BLaER1 treated with 17β-estradiol and CSF1 and Interleukin-3, amounts not matched to agents 10 nM and 100 nM (cell line): Measurements from ENCODE around the gene STEAP1B.
"Not testable (repeated sequence)": the region's sequence is repeated elsewhere in the genome, so short reads cannot be mapped to it uniquely, and the experiment has no call there.

Experiments
- H3K27ac ChIP-seq, 11 experiments: shearing (Covaris generic); formaldehyde crosslinking; 2 replicates each; pipeline ENCODE4 v1.8.1; 2022
- H3K27me3 ChIP-seq, 11 experiments: shearing (Covaris generic); formaldehyde crosslinking; 2 replicates each; pipeline ENCODE4 v1.8.1; 2022
- H3K36me3 ChIP-seq, 11 experiments: shearing (Covaris generic); formaldehyde crosslinking; 2 replicates each; pipeline ENCODE4 v1.8.1; 2022
- H3K4me1 ChIP-seq, 10 experiments: shearing (Covaris generic); formaldehyde crosslinking; 2 replicates each; pipeline ENCODE4 v1.8.1; 2022
- H3K4me2 ChIP-seq, 11 experiments: shearing (Covaris generic); formaldehyde crosslinking; 2 replicates each; pipeline ENCODE4 v1.8.1; 2022
- H3K4me3 ChIP-seq, 10 experiments: shearing (Covaris generic); formaldehyde crosslinking; 2 replicates each; pipeline ENCODE4 v1.8.1; 2022
- H3K9ac ChIP-seq, 11 experiments: shearing (Covaris generic); formaldehyde crosslinking; 2 replicates each; pipeline ENCODE4 v1.8.1; 2022
- H3K9me3 ChIP-seq, 11 experiments: shearing (Covaris generic); formaldehyde crosslinking; replicated peaks in 1 of 11; 2 replicates each; pipeline ENCODE4 v1.8.1; 2022
- H4K20me1 ChIP-seq, 11 experiments: shearing (Covaris generic); formaldehyde crosslinking; 2 replicates each; pipeline ENCODE4 v1.8.1; 2022
- Cebpa-rat ChIP-seq, 11 experiments: shearing (Covaris generic); IDR thresholded peaks; 2 replicates each; pipeline ENCODE4 v1.8.1; 2022

Gene STEAP1B

GRCh38 chr7:22542254-22542653, 42.3 kb upstream of the STEAP1B start:
- H3K9ac ChIP-seq = peak overlapping the region in 3 of 11 experiments; percentile 41 to 68 (median 48); a peak in 4 of 22 replicates
- H3K27ac ChIP-seq = peak overlapping the region in 6 of 11 experiments; percentile 43 to 79 (median 69); a peak in 10 of 22 replicates
- peak overlapping the region; percentile 16 to 81 (median 61); a peak in 20 of 22 replicates for H3K4me2 ChIP-seq
- no peak for TF ChIP-seq Cebpa-rat (IDR thresholded peaks at IDR 0.05)
- H3K27me3 ChIP-seq = no peaks in the 10 kb centered on the region
- no peaks in the 10 kb centered on the region for H4K20me1 ChIP-seq
- H3K4me1 ChIP-seq = peaks cover 11 to 53% (median 41%) of the 10 kb centered on the region in 10 experiments
- H3K36me3 ChIP-seq = no peaks in the 10 kb centered on the region
- peaks cover 0 to 18% (median 7%) of the 10 kb centered on the region in 11 experiments; a peak in 9 of 22 replicates for H3K9me3 ChIP-seq
- H3K4me3 ChIP-seq = no peak overlapping the region

DNA sequence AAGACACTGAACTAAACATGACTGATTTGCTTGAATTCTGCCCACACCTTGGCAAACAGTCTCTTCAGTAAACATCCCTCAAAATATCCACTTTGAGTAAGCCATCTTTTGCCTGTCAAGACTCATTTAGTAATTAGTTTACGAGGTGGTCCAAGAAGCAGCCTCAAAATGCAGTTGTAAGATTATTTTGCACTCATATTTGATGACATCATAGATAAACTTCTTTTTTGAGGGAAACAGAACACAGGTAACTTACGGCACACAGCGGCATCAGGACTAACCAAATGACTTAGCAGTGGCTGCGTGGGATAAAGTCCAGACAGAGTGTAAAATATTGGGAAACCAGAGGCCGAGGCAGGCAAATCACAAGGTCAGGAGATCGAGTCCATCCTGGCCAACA, 41.8 kb upstream of the STEAP1B start:
- no peak for TF ChIP-seq Cebpa-rat (IDR thresholded peaks at IDR 0.05)

GRCh38 chr7:22528537-22528936, 28.5 kb upstream of the STEAP1B start:
- peaks cover 4 to 15% (median 12%) of the 10 kb centered on the region in 11 experiments; a peak in 18 of 22 replicates for H3K9me3 ChIP-seq
- H3K4me2 ChIP-seq, H3K4me3 ChIP-seq, H3K27ac ChIP-seq, H3K9ac ChIP-seq, H3K36me3 ChIP-seq, H3K4me1 ChIP-seq, H3K27me3 ChIP-seq, H4K20me1 ChIP-seq: not testable (repeated sequence)

More for the DNA sequence above, 41.8 kb upstream of the STEAP1B start:
- H3K4me2 ChIP-seq = peak overlapping the region in 10 of 11 experiments; percentile 12 to 81 (median 62); a peak in 13 of 22 replicates
- H3K4me3 ChIP-seq = no peak overlapping the region
- H3K9me3 ChIP-seq = peaks cover 0 to 18% (median 7%) of the 10 kb centered on the region in 11 experiments; a peak in 9 of 22 replicates
- H4K20me1 ChIP-seq = no peaks in the 10 kb centered on the region
- H3K4me1 ChIP-seq = peaks cover 11 to 53% (median 41%) of the 10 kb centered on the region in 10 experiments
- peak overlapping the region in 1 of 11 experiments; percentile 68; a peak in 1 of 22 replicates for H3K9ac ChIP-seq
- H3K27me3 ChIP-seq = no peaks in the 10 kb centered on the region
- H3K27ac ChIP-seq = peak overlapping the region in 5 of 11 experiments; percentile 21 to 79 (median 66); a peak in 7 of 22 replicates
- no peaks in the 10 kb centered on the region for H3K36me3 ChIP-seq

GRCh38 chr7:22524353-22524947, 24.5 kb upstream of the STEAP1B start:
- not testable (repeated sequence) for H3K4me1 ChIP-seq, H3K36me3 ChIP-seq, H3K4me3 ChIP-seq, H4K20me1 ChIP-seq, H3K27me3 ChIP-seq
- peak overlapping the region in 6 of 11 experiments; percentile 3 to 59 (median 28); a peak in 5 of 22 replicates for H3K27ac ChIP-seq
- peak overlapping the region; percentile 32 to 64 (median 45); a peak in 18 of 22 replicates for H3K4me2 ChIP-seq
- 0 out of 22 replicates have a peak, but pooled peaks of 1 of the 11 experiments have one; percentile 4 for TF ChIP-seq Cebpa-rat (IDR thresholded peaks at IDR 0.05)
- H3K9ac ChIP-seq = peak overlapping the region in 1 of 11 experiments; percentile 29; a peak in 1 of 22 replicates
- peaks cover 16 to 27% (median 24%) of the 10 kb centered on the region in 11 experiments for H3K9me3 ChIP-seq

DNA sequence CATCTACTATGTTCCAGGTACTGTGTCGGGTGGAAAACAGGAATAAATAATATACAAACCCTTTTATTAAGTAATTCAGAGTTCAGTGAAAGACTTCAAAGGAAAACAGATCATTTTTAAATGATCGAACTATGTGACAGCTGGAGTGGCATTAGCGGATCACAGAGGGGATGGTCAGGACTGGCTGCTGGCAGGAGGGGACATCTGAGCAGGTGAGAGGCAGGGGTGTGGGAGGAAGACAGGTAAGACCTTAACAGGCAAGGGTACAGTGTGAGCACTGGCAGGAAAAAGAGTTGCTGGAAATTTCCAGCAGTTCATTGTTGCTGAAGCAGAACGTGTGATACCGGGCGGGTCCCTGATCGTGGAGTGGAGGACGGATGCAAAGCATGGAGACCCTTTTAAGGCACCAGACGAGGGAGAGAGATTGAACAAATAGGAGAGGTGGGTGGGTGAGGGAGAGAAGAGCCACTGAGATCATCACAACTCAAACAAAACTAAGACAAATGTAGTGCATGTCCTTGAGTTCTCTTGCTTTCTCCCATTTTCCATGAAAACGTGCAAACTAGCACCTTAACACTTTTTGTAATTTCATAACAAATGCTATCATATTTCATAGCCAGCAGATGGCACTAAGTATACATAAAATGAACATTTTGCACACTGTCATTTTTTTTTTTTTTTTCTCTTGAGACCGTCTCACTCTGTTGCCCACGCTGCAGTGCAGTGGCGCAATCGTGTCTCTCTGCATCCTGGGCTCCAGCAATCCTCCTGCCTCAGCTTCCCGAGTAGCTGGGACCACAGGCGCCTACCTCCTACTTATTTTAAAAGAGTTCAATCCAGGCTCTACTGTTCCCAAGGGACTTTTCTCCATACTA, 23.7 kb upstream of the STEAP1B start:
- TF ChIP-seq Cebpa-rat (IDR thresholded peaks at IDR 0.05) = peak in 6 of 11 experiments; percentile 18 to 63 (median 38); a peak in 3 of 22 replicates
- not testable (repeated sequence) for H3K27me3 ChIP-seq, H3K36me3 ChIP-seq, H4K20me1 ChIP-seq, H3K4me3 ChIP-seq, H3K4me1 ChIP-seq
- peak overlapping the region; percentile 32 to 64 (median 45); a peak in 18 of 22 replicates for H3K4me2 ChIP-seq
- H3K9me3 ChIP-seq = peaks cover 20 to 34% (median 28%) of the 10 kb centered on the region in 11 experiments
- H3K9ac ChIP-seq = peak overlapping the region in 1 of 11 experiments; percentile 29; a peak in 1 of 22 replicates
- H3K27ac ChIP-seq = peak overlapping the region in 4 of 11 experiments; percentile 25 to 59 (median 36); a peak in 4 of 22 replicates

- not testable (repeated sequence) for H3K4me2 ChIP-seq, H3K4me3 ChIP-seq, H3K27ac ChIP-seq, H4K20me1 ChIP-seq, H3K27me3 ChIP-seq, H3K36me3 ChIP-seq, H3K9ac ChIP-seq
- H3K4me1 ChIP-seq = peaks cover 4 to 15% (median 9%) of the 10 kb centered on the region in 10 experiments; a peak in 15 of 20 replicates
- peaks cover 12 to 21% (median 17%) of the 10 kb centered on the region in 11 experiments for H3K9me3 ChIP-seq
Measured at GRCh38 chr7:22519560-22519959, 19.6 kb upstream of the STEAP1B start.

DNA sequence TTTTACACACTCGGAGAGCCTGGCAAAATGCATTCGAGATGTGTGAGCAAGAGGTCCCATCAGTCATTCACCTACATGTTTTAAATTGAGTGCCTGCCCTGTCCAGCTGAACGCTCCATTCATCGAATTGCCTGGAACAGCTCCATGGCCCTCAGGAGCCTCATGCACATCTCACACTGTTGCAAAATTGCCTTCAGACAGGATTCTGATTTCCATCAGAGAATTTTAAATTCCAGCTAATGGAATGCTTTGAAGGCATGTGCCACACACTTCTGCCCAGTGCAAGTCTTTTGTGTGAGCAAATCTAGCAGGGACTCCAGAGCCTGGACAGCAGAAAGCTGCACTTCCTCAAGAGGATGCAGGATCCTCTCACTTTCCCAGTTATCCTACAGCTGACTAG, 17.0 kb upstream of the STEAP1B start:
- H3K9ac ChIP-seq, H4K20me1 ChIP-seq, H3K4me3 ChIP-seq, H3K4me1 ChIP-seq, H3K36me3 ChIP-seq, H3K27ac ChIP-seq, H3K27me3 ChIP-seq: not testable (repeated sequence)
- peak overlapping the region in 5 of 11 experiments; percentile 16 to 48 (median 41); a peak in 9 of 22 replicates for H3K4me2 ChIP-seq
- H3K9me3 ChIP-seq = peaks cover 12 to 21% (median 17%) of the 10 kb centered on the region in 11 experiments

GRCh38 chr7:22514963-22515362, 15.0 kb upstream of the STEAP1B start:
- peaks cover 7 to 14% (median 9%) of the 10 kb centered on the region in 11 experiments for H3K9me3 ChIP-seq
- H4K20me1 ChIP-seq, H3K4me3 ChIP-seq, H3K36me3 ChIP-seq, H3K9ac ChIP-seq, H3K27ac ChIP-seq, H3K4me1 ChIP-seq, H3K27me3 ChIP-seq, H3K4me2 ChIP-seq: not testable (repeated sequence)

DNA sequence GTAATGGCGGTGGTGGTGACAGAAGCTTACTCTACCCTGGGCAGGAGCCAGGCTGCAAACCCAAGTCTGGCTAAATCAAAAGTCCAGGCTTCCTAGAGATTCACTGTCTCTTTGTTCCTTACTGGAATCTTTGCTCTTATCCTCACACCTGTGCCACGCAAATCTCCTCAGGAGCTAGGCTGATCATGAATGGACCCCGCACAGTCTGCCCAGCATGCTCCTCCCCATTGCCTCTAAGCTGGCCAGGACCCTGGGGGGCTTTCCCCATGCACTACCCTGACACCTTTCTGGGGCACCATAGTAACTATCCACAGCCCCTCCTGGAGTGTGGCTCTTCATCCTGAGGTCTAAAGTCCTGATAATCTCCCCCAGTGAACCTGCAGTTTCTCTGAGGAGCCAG, 7.3 kb upstream of the STEAP1B start:
- not testable (repeated sequence) for H3K9ac ChIP-seq, H3K4me1 ChIP-seq, H3K36me3 ChIP-seq, H3K9me3 ChIP-seq, H4K20me1 ChIP-seq, H3K27ac ChIP-seq, H3K27me3 ChIP-seq, H3K4me3 ChIP-seq
- H3K4me2 ChIP-seq = peak overlapping the region in 2 of 11 experiments; percentile 25 to 28; a peak in 4 of 22 replicates

DNA sequence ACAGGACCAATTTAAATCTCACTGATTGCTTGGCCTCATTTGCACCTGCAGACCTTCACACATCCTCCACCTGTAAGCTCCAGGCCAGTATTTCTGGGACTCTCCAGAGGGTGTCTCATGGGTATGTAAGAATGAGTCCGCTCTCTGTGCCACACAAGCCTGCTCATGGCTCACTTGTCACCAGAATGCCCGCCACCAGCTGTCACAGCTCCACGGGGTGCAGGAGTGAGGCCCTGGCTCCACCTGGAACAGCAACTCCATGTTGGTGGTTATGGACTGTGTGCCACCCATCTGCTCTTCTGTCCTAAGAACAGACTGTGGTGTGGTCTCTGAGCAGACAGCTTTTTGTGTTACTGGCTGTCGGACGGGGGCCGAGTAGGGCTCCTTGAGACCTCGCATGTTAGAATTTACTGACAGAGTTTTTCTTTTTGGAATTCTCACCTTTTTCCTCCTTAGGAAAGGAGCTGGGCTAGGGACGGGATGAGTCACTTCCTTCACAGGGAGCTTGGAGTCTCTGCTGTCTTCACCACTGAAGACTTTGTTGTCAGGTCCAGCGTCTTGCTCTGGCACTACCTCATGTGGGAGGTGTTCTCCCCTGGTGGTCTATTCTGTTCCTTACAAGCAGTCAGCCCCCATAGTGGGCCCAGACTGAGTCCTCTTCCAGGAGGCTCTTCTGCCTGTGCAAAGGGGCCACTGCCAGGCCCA, 6.5 kb upstream of the STEAP1B start:
- not testable (repeated sequence) for H3K27me3 ChIP-seq, H4K20me1 ChIP-seq, H3K4me2 ChIP-seq, H3K36me3 ChIP-seq, H3K27ac ChIP-seq, H3K9ac ChIP-seq, H3K4me3 ChIP-seq, H3K9me3 ChIP-seq, H3K4me1 ChIP-seq

- H3K27ac ChIP-seq, H3K9ac ChIP-seq, H3K36me3 ChIP-seq, H3K4me3 ChIP-seq, H3K27me3 ChIP-seq, H3K9me3 ChIP-seq, H4K20me1 ChIP-seq, H3K4me2 ChIP-seq: not testable (repeated sequence)
- H3K4me1 ChIP-seq = peaks cover 0 to 10% (median 2%) of the 10 kb centered on the region in 10 experiments; a peak in 8 of 20 replicates
Measured at GRCh38 chr7:22504519-22504918, 4.5 kb upstream of the STEAP1B start.

DNA sequence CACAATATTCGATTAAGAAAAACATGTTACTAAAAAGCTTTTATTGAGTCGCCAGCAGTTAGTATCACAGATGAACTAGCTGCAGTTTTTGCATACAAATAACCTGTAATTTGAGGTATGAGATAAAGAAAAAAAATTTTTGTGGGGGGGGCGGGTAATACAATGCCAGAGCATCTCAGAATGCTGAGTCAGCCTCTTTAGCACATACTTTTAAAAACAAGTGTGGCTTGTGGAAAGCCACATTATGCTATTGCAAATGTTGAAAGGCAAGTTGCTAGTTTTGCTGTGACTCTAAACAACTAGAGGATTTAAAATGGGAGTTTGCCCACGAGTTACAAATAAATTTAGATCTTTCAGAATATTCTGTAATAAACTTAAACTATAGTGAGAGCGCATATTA, 2.1 kb upstream of the STEAP1B start:
- H3K4me1 ChIP-seq, H4K20me1 ChIP-seq, H3K27ac ChIP-seq, H3K4me2 ChIP-seq, H3K4me3 ChIP-seq, H3K9ac ChIP-seq, H3K36me3 ChIP-seq, H3K27me3 ChIP-seq, H3K9me3 ChIP-seq: not testable (repeated sequence)
